ENCODE data around the gene SLC39A12.

Gene SLC39A12

DNA sequence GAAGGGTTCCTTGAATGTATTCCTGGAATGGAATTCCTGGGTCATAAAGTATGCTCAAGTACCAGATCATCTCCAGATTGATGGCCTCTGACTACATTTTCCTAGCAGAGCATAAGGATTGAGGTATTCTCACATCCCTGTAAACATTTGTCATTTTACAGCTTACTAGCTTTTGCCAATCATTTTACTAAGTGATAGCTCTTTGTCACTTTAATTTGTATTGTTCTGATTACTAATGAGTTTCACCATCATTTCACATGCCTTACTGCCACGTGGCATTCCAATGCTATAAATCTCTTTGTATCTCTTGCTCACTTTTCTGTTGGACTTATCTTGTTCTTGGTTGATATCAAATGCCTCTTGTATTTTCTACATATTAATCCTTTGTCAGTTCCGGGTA, 119.9 kb downstream of the SLC39A12 start:
- Histone ChIP-seq H3K23ac (ENCODE audit: low read depth, low read length, poor library complexity) (no peak overlapping the region), H3K14ac (ENCODE audit: low read length) (no peak overlapping the region), H2BK12ac (ENCODE audit: low read length) (no peak overlapping the region), H3K4me1 (ENCODE audit: control insufficient read depth in 2 of 2, insufficient read depth in 1 of 2, low read depth in 1 of 2, low read length in 2 of 2) (no peaks in the 10 kb centered on the region), H3K18ac (ENCODE audit: low read length) (no peak overlapping the region), H3K9me3 (replicated peaks in 1 of 2; ENCODE audit: control insufficient read depth in 2 of 2, insufficient read depth in 1 of 2, low read depth in 1 of 2, low read length in 2 of 2) (no peaks in the 10 kb centered on the region), H3K27me3 (ENCODE audit: control insufficient read depth in 3 of 3, insufficient read depth in 3 of 3, low read depth in 1 of 3, low read length in 3 of 3) (no peaks in the 10 kb centered on the region), H3K4ac (ENCODE audit: low read length) (no peak overlapping the region), H4K8ac (ENCODE audit: low read depth, low read length) (no peak overlapping the region), H3K9ac (ENCODE audit: low read depth, low read length, poor library complexity) (no peak overlapping the region), H2BK120ac (ENCODE audit: low read depth, low read length) (no peak overlapping the region), H4K91ac (ENCODE audit: low read depth, low read length, poor library complexity) (no peak overlapping the region), H3K36me3 (replicated peaks in 1 of 2; ENCODE audit: control insufficient read depth in 2 of 2, insufficient read depth in 2 of 2, low read length in 2 of 2) (no peaks in the 10 kb centered on the region), H2AFZ (ENCODE audit: low read length) (no peak overlapping the region), H2BK5ac (ENCODE audit: low read length) (no peak overlapping the region), H2AK5ac (ENCODE audit: low read depth, low read length) (no peak overlapping the region), H2BK15ac (ENCODE audit: low read length) (no peak overlapping the region), H3K4me3 (ENCODE audit: low read length in 2 of 2) (no peak overlapping the region), H3K27ac (replicated peaks; ENCODE audit: low read length) (no peak overlapping the region), H3K79me1 (ENCODE audit: low read depth, low read length) (no peaks in the 10 kb centered on the region), H3K4me2 (ENCODE audit: insufficient read depth, low read length, poor library complexity, severe bottlenecking) (no peak overlapping the region)
- no peak for DNase-seq (ENCODE audit: low spot score)
- WGBS, 2 donors (ENCODE audit: extremely low coverage in 2 of 2, insufficient read length in 2 of 2, insufficient replicate concordance in 1 of 2): no CpG with 5 or more reads among the region's 2 CpGs

DNA sequence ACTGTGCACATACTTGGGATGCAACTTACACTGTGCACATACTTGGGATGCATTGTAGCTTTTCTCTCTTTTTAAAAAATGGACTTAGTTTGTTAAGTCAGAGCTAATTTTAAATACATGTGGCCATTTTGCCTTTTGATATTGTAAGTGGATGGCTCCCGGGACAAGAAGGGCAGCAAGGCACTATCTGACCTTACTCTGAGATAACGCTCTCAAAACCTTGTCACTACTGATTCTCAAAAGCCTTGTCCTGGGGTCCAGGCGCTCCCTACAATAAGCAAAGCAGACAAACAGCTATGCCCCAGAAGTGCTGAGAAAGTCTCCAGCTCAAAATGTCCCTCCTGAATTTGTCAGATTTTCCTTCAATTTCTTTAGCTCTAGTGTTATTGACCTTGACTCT, 121.6 kb downstream of the SLC39A12 start:
- Histone ChIP-seq H3K23ac (ENCODE audit: low read depth, low read length, poor library complexity) (no peak overlapping the region), H2BK120ac (ENCODE audit: low read depth, low read length) (no peak overlapping the region), H4K91ac (ENCODE audit: low read depth, low read length, poor library complexity) (no peak overlapping the region), H2BK5ac (ENCODE audit: low read length) (no peak overlapping the region), H3K36me3 (replicated peaks in 1 of 2; ENCODE audit: control insufficient read depth in 2 of 2, insufficient read depth in 2 of 2, low read length in 2 of 2) (no peaks in the 10 kb centered on the region), H3K18ac (ENCODE audit: low read length) (no peak overlapping the region), H3K4ac (ENCODE audit: low read length) (no peak overlapping the region), H2BK15ac (ENCODE audit: low read length) (no peak overlapping the region), H3K9ac (ENCODE audit: low read depth, low read length, poor library complexity) (no peak overlapping the region), H2BK12ac (ENCODE audit: low read length) (no peak overlapping the region), H3K27me3 (ENCODE audit: control insufficient read depth in 3 of 3, insufficient read depth in 3 of 3, low read depth in 1 of 3, low read length in 3 of 3) (no peaks in the 10 kb centered on the region), H4K8ac (ENCODE audit: low read depth, low read length) (no peak overlapping the region), H2AK5ac (ENCODE audit: low read depth, low read length) (no peak overlapping the region), H3K27ac (replicated peaks; ENCODE audit: low read length) (no peak overlapping the region), H3K14ac (ENCODE audit: low read length) (no peak overlapping the region), H3K4me3 (ENCODE audit: low read length in 2 of 2) (no peak overlapping the region), H3K9me3 (replicated peaks in 1 of 2; ENCODE audit: control insufficient read depth in 2 of 2, insufficient read depth in 1 of 2, low read depth in 1 of 2, low read length in 2 of 2) (no peaks in the 10 kb centered on the region), H3K4me1 (ENCODE audit: control insufficient read depth in 2 of 2, insufficient read depth in 1 of 2, low read depth in 1 of 2, low read length in 2 of 2) (no peaks in the 10 kb centered on the region), H3K79me1 (ENCODE audit: low read depth, low read length) (no peaks in the 10 kb centered on the region), H3K4me2 (ENCODE audit: insufficient read depth, low read length, poor library complexity, severe bottlenecking) (no peak overlapping the region), H2AFZ (ENCODE audit: low read length) (no peak overlapping the region)
- WGBS, 2 donors (ENCODE audit: extremely low coverage in 2 of 2, insufficient read length in 2 of 2, insufficient replicate concordance in 1 of 2): no CpG with 5 or more reads among the region's 3 CpGs
- no peak for DNase-seq (ENCODE audit: low spot score)

DNA sequence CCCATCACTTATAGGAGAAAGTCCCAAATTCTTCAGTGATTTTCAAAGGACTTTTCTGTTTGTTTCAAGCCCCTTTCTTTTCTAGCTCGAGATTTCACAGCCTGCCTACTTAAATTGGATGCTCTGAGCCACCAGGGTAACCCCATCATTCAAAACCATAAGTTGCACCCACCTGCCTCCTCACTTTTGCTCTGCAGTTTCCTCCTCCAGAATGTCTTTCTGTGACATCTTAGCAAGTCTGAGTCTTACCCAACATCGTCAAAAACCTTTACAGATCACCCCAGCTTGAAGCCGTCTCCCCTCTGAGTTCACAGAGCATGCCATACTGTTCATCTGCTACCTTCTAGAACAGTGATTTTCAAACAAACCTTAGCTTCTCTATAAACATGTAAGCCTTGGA, 124.2 kb downstream of the SLC39A12 start:
- H3K9me3 ChIP-seq (replicated peaks in 1 of 2; ENCODE audit: control insufficient read depth in 2 of 2, insufficient read depth in 1 of 2, low read depth in 1 of 2, low read length in 2 of 2): no peaks in the 10 kb centered on the region
- no CpG with 5 or more reads among the region's 3 CpGs for WGBS, 2 donors (ENCODE audit: extremely low coverage in 2 of 2, insufficient read length in 2 of 2, insufficient replicate concordance in 1 of 2)
- DNase-seq (ENCODE audit: low spot score): no peak

DNA sequence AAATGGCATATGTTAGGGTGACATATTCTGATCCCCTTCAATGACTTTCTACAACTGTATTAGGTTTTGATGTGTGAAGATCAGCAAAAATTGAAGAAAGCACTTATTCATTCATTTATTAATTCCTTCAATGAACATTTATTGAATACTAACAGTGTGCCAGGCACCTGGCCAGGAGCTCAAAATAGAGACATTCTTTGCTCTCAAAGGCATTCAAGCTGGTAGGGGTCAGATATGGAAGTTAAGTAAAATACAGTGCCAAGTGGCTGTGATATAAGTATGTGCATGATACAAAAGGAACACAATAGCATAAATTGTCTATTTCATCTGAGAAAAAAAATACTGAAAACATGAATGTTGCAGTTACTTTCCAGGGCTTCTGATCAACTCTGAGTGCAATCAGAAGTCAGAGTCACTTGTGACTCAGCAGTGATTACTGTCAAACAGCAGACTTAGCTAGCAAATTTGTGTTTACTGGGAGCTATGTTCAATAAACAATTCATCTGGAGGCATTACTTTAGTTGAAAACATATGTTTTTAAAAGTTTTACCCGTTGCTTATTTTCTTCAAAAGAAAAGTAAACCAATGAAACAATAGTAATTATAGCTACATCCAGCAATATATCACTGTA, 128.1 kb downstream of the SLC39A12 start:
- no peak overlapping the region for H3K27ac ChIP-seq (replicated peaks; ENCODE audit: low read length)

More for the DNA sequence above, 124.2 kb downstream of the SLC39A12 start:
- H3K4ac ChIP-seq (ENCODE audit: low read length): no peak overlapping the region
- H3K27ac ChIP-seq (replicated peaks; ENCODE audit: low read length): no peak overlapping the region
- H3K4me2 ChIP-seq (ENCODE audit: insufficient read depth, low read length, poor library complexity, severe bottlenecking): no peak overlapping the region
- H3K14ac ChIP-seq (ENCODE audit: low read length): no peak overlapping the region
- no peaks in the 10 kb centered on the region for H3K36me3 ChIP-seq (replicated peaks in 1 of 2; ENCODE audit: control insufficient read depth in 2 of 2, insufficient read depth in 2 of 2, low read length in 2 of 2)
- no peaks in the 10 kb centered on the region for H3K27me3 ChIP-seq (ENCODE audit: control insufficient read depth in 3 of 3, insufficient read depth in 3 of 3, low read depth in 1 of 3, low read length in 3 of 3)
- no peak overlapping the region for H2BK5ac ChIP-seq (ENCODE audit: low read length)
- H3K18ac ChIP-seq (ENCODE audit: low read length): no peak overlapping the region
- no peak overlapping the region for H2AFZ ChIP-seq (ENCODE audit: low read length)
- H4K8ac ChIP-seq (ENCODE audit: low read depth, low read length): no peak overlapping the region
- no peak overlapping the region for H2AK5ac ChIP-seq (ENCODE audit: low read depth, low read length)
- H2BK12ac ChIP-seq (ENCODE audit: low read length): no peak overlapping the region
- H3K4me1 ChIP-seq (ENCODE audit: control insufficient read depth in 2 of 2, insufficient read depth in 1 of 2, low read depth in 1 of 2, low read length in 2 of 2): no peaks in the 10 kb centered on the region
- H3K23ac ChIP-seq (ENCODE audit: low read depth, low read length, poor library complexity): no peak overlapping the region
- no peak overlapping the region for H4K91ac ChIP-seq (ENCODE audit: low read depth, low read length, poor library complexity)
- no peak overlapping the region for H3K4me3 ChIP-seq (ENCODE audit: low read length in 2 of 2)
- no peak overlapping the region for H2BK120ac ChIP-seq (ENCODE audit: low read depth, low read length)
- H2BK15ac ChIP-seq (ENCODE audit: low read length): no peak overlapping the region
- H3K9ac ChIP-seq (ENCODE audit: low read depth, low read length, poor library complexity): no peak overlapping the region
- H3K79me1 ChIP-seq (ENCODE audit: low read depth, low read length): no peaks in the 10 kb centered on the region

More for the DNA sequence above, 128.1 kb downstream of the SLC39A12 start:
- Histone ChIP-seq H3K9ac (ENCODE audit: low read depth, low read length, poor library complexity) (no peak overlapping the region), H2BK15ac (ENCODE audit: low read length) (no peak overlapping the region), H3K4me3 (ENCODE audit: low read length in 2 of 2) (no peak overlapping the region), H2AFZ (ENCODE audit: low read length) (no peak overlapping the region), H2AK5ac (ENCODE audit: low read depth, low read length) (no peak overlapping the region), H4K8ac (ENCODE audit: low read depth, low read length) (no peak overlapping the region), H3K18ac (ENCODE audit: low read length) (no peak overlapping the region), H3K79me1 (ENCODE audit: low read depth, low read length) (no peaks in the 10 kb centered on the region), H3K4ac (ENCODE audit: low read length) (no peak overlapping the region), H2BK120ac (ENCODE audit: low read depth, low read length) (no peak overlapping the region), H3K27me3 (ENCODE audit: control insufficient read depth in 3 of 3, insufficient read depth in 3 of 3, low read depth in 1 of 3, low read length in 3 of 3) (no peaks in the 10 kb centered on the region), H2BK12ac (ENCODE audit: low read length) (no peak overlapping the region), H3K14ac (ENCODE audit: low read length) (no peak overlapping the region), H4K91ac (ENCODE audit: low read depth, low read length, poor library complexity) (no peak overlapping the region), H3K4me2 (ENCODE audit: insufficient read depth, low read length, poor library complexity, severe bottlenecking) (no peak overlapping the region), H3K23ac (ENCODE audit: low read depth, low read length, poor library complexity) (no peak overlapping the region), H3K36me3 (replicated peaks in 1 of 2; ENCODE audit: control insufficient read depth in 2 of 2, insufficient read depth in 2 of 2, low read length in 2 of 2) (no peaks in the 10 kb centered on the region), H3K4me1 (ENCODE audit: control insufficient read depth in 2 of 2, insufficient read depth in 1 of 2, low read depth in 1 of 2, low read length in 2 of 2) (no peaks in the 10 kb centered on the region), H3K9me3 (replicated peaks in 1 of 2; ENCODE audit: control insufficient read depth in 2 of 2, insufficient read depth in 1 of 2, low read depth in 1 of 2, low read length in 2 of 2) (no peaks in the 10 kb centered on the region), H2BK5ac (ENCODE audit: low read length) (no peak overlapping the region)
- no CpG with 5 or more reads among the region's 1 CpG for WGBS, 2 donors (ENCODE audit: extremely low coverage in 2 of 2, insufficient read length in 2 of 2, insufficient replicate concordance in 1 of 2)
- DNase-seq (ENCODE audit: low spot score): no peak

All from neuronal stem cell (in vitro differentiated cells).